Stimulated activated CD8-positive, alpha-beta memory T cell treated with anti-CD3 and anti-CD28 coated beads, Interleukin-15, amount 100 ng/mL, for 24 hours (primary cell): ENCODE results near the gene MMP13.
"Not testable (repeated sequence)": the region's sequence is repeated elsewhere in the genome, so short reads cannot be mapped to it uniquely, and the experiment has no call there.

Experiments used
- DNase-seq: peaks from one replicate; pipeline ENCODE4 v3.0.0-alpha.2; 2020; ENCODE audit warnings: low read depth

Gene MMP13

GRCh38 chr11:102955624-102956023, at the start of gene MMP13:
TSS of gene MMP13 (minus strand) at chr11:102955732. CDS start at chr11:102955705, 27 bp downstream.
- DNase-seq: no peak

GRCh38 chr11:103004234-103004633, 48.7 kb upstream of the MMP13 start:
- DNase-seq: not testable (repeated sequence)

GRCh38 chr11:102994105-102994504, 38.6 kb upstream of the MMP13 start:
- no peak for DNase-seq

- DNase-seq: no peak
These were observed 36.2 kb upstream of the MMP13 start for GRCh38 chr11:102991776-102992175.

GRCh38 chr11:102990145-102990544, 34.6 kb upstream of the MMP13 start:
- no peak for DNase-seq

GRCh38 chr11:102989379-102990047, 34.0 kb upstream of the MMP13 start:
- no peak for DNase-seq

- no peak for DNase-seq
These were observed 31.3 kb upstream of the MMP13 start for GRCh38 chr11:102986815-102987214.

- no peak for DNase-seq
These were observed 30.3 kb upstream of the MMP13 start for GRCh38 chr11:102985850-102986249.

GRCh38 chr11:102983486-102983885, 28.0 kb upstream of the MMP13 start:
- no peak for DNase-seq

- DNase-seq: no peak
These were observed 25.9 kb upstream of the MMP13 start for GRCh38 chr11:102981324-102981910.

GRCh38 chr11:102974552-102975280, 19.2 kb upstream of the MMP13 start:
- no peak for DNase-seq

- DNase-seq: not testable (repeated sequence)
These were observed 18.2 kb upstream of the MMP13 start for GRCh38 chr11:102973698-102974097.

- DNase-seq: no peak
These were observed 17.3 kb upstream of the MMP13 start for GRCh38 chr11:102972853-102973252.

- DNase-seq: no peak
These were observed 16.2 kb upstream of the MMP13 start for GRCh38 chr11:102971766-102972165.

- no peak for DNase-seq
These were observed 12.0 kb upstream of the MMP13 start for GRCh38 chr11:102967497-102967896.

GRCh38 chr11:102966011-102966410, 10.5 kb upstream of the MMP13 start:
- no peak for DNase-seq

GRCh38 chr11:102964867-102965266, 9.3 kb upstream of the MMP13 start:
- DNase-seq: no peak

GRCh38 chr11:102957953-102958352, 2.4 kb upstream of the MMP13 start:
- no peak for DNase-seq

- DNase-seq: no peak
These were observed 4.9 kb downstream of the MMP13 start for GRCh38 chr11:102950622-102951081.

GRCh38 chr11:102946237-102946636, 9.3 kb downstream of the MMP13 start:
- DNase-seq: no peak

- DNase-seq: no peak
These were observed 14.6 kb downstream of the MMP13 start for GRCh38 chr11:102940714-102941588.

GRCh38 chr11:102936864-102937509, 18.5 kb downstream of the MMP13 start:
- DNase-seq: no peak
